ELR (cell line): ENCODE measurements around the gene RRP1.
A peak's percentile ranks its signal among the peaks of the same experiment; 100 is the strongest.

Experiments
- DNase-seq: peaks from one replicate; pipeline ENCODE4 v3.0.0-alpha.2; 2015; ENCODE audit warnings: low read depth

The RRP1 gene

GRCh38 chr21:43777953-43778352 is 11.4 kb upstream of the RRP1 start:
- no peak for DNase-seq

GRCh38 chr21:43778469-43779335 is 10.7 kb upstream of the RRP1 start:
- peak; percentile 51 for DNase-seq

- no peak for DNase-seq
Observed at GRCh38 chr21:43779660-43780059, 9.7 kb upstream of the RRP1 start.

- DNase-seq = no peak
Observed at GRCh38 chr21:43781846-43782245, 7.5 kb upstream of the RRP1 start.

GRCh38 chr21:43782431-43783097 is 6.8 kb upstream of the RRP1 start:
- DNase-seq = no peak

- DNase-seq = no peak
Observed at GRCh38 chr21:43783098-43783700, 6.2 kb upstream of the RRP1 start.

- no peak for DNase-seq
Observed at GRCh38 chr21:43785134-43785533, 4.2 kb upstream of the RRP1 start.

- DNase-seq = no peak
Observed at GRCh38 chr21:43786300-43786806, 3.0 kb upstream of the RRP1 start.

- no peak for DNase-seq
Observed at GRCh38 chr21:43786807-43787440, 2.5 kb upstream of the RRP1 start.

GRCh38 chr21:43790010-43790524 is 690 bp downstream of the RRP1 start:
- DNase-seq = no peak

- no peak for DNase-seq
Observed at GRCh38 chr21:43792406-43792805, 3.0 kb downstream of the RRP1 start.

- DNase-seq = no peak
Observed at GRCh38 chr21:43793243-43793642, 3.9 kb downstream of the RRP1 start.

- DNase-seq = no peak
Observed at GRCh38 chr21:43794311-43794710, 4.9 kb downstream of the RRP1 start.

- no peak for DNase-seq
Observed at GRCh38 chr21:43794857-43795256, 5.5 kb downstream of the RRP1 start.

GRCh38 chr21:43797415-43797814 is 8.0 kb downstream of the RRP1 start:
- no peak for DNase-seq

GRCh38 chr21:43797925-43798715 is 8.7 kb downstream of the RRP1 start:
- DNase-seq = no peak

GRCh38 chr21:43799301-43799840 is 10.0 kb downstream of the RRP1 start:
- no peak for DNase-seq

GRCh38 chr21:43800124-43800523 is 10.7 kb downstream of the RRP1 start:
- DNase-seq = no peak

GRCh38 chr21:43800566-43800965 is 11.2 kb downstream of the RRP1 start:
- DNase-seq = no peak

GRCh38 chr21:43801006-43801783 is 11.8 kb downstream of the RRP1 start:
- DNase-seq = no peak
